ENCODE results near the gene ERGIC1.

DNA sequence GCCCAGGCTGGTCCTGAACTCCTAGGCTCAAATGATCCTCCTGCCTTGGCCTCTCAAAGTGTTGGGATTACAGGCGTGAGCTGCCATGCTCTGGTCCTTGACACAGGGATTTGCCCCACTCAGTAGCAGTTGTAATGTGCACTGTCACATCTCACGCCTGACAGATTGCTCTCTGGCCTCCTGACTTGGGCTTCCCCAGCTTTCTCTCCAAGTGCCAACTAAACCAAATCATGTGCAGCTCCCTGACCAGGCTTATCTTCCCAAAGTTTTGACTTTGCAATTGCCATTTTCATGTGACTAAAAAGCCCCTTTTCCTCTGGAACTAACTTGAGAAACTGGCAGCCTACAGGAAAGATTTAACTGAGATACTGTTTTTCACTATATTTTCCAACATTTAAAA lies 135.9 kb downstream of the ERGIC1 start:
- TF ChIP-seq, protein P1, sequence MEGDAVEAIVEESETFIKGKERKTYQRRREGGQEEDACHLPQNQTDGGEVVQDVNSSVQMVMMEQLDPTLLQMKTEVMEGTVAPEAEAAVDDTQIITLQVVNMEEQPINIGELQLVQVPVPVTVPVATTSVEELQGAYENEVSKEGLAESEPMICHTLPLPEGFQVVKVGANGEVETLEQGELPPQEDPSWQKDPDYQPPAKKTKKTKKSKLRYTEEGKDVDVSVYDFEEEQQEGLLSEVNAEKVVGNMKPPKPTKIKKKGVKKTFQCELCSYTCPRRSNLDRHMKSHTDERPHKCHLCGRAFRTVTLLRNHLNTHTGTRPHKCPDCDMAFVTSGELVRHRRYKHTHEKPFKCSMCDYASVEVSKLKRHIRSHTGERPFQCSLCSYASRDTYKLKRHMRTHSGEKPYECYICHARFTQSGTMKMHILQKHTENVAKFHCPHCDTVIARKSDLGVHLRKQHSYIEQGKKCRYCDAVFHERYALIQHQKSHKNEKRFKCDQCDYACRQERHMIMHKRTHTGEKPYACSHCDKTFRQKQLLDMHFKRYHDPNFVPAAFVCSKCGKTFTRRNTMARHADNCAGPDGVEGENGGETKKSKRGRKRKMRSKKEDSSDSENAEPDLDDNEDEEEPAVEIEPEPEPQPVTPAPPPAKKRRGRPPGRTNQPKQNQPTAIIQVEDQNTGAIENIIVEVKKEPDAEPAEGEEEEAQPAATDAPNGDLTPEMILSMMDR (IDR thresholded peaks at IDR 0.05; ENCODE audit: low read length), result no peak
- TF ChIP-seq EZH2 (optimal IDR thresholded peaks at IDR 0.05; ENCODE audit: low read depth, low read length) (no peak), EZH2phosphoT487 (IDR thresholded peaks at IDR 0.05; ENCODE audit: low read length) (no peak)
